Endometrial microvascular endothelial cells (primary cell): ENCODE data around the gene DUSP9. TPM values are rescaled to one million over a fixed set of nuclear protein-coding genes. Genes with fewer than 3 reads are reported as not detected.
"Not testable (repeated sequence)": the region's sequence is repeated elsewhere in the genome, so short reads cannot be mapped to it uniquely, and the experiment has no call there.

ENCODE experiments used
- in situ Hi-C: cut with HindIII; loops from 2 replicates; pipeline ENCODE4 v1.10.0; 2017; ENCODE audit warnings: low sequenced_read_pairs, low pct_unique_long_range_greater_than_20kb; ENCODE audit errors: inconsistent ontology term
- total RNA-seq: library from RNA; depleted of rRNA; stranded (reverse); fragments of >200 nt; gene quantifications from one replicate; pipeline ENCODE4 v1.2.3, GENCODE V29; 2015; ENCODE audit errors: inconsistent ontology term

DUSP9 gene
- not detected for total RNA-seq

- in situ Hi-C loops, result no loop called here
These were observed at the start of gene DUSP9 for GRCh38 chrX:153646620-153647373. DUSP9 (plus strand) TSS chrX:153647203; CDS start chrX:153647954, 751 bp downstream.

DNA sequence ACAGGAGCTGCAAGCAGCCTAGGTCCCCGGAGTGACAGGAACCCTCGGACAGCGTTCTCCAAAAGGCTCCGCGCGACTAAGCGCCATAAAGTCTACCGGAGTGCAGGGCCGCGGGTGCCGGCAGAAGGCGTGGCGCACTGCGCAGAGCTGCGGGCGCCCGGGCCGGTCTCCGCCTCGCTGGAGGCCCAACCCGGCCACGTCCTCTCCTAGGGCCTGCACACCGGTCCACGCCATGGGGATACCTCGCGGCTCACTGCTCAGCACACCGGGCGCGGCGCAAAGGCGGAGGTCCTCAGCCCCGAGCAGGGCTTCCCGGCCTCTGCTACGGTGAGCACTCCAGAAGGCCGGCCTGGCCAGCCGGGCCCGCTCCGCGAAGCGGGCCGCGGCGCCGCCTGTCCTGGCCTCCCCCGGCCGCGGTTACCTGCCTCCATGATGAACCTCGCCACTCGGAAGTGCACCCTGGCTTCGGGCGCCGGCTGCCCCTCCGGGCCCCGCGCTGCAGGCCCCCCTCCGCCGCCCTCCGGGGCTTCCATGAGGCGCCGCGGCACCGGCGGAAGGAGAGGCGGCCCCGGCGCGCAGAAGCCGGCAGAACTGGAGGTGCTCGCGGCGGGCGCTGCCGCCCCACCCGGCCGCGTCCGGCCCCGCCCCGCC, 48.3 kb upstream of the DUSP9 start, which contains the start of gene CCNQ:
Gene CCNQ, minus strand, starts transcription at position 599 of the 651 bp plus-strand sequence. Its CDS starts 66 bp downstream, at position 533.
- in situ Hi-C loops, result no loop called here

GRCh38 chrX:153599192-153600031, 47.6 kb upstream of the DUSP9 start:
- in situ Hi-C loops, result no loop called here

GRCh38 chrX:153600032-153600373, 47.0 kb upstream of the DUSP9 start:
- in situ Hi-C loops, result no loop called here

- in situ Hi-C loops, result no loop called here
These were observed 46.1 kb upstream of the DUSP9 start for GRCh38 chrX:153600921-153601320.

GRCh38 chrX:153601511-153602110, 45.4 kb upstream of the DUSP9 start:
- in situ Hi-C loops, result no loop called here

DNA sequence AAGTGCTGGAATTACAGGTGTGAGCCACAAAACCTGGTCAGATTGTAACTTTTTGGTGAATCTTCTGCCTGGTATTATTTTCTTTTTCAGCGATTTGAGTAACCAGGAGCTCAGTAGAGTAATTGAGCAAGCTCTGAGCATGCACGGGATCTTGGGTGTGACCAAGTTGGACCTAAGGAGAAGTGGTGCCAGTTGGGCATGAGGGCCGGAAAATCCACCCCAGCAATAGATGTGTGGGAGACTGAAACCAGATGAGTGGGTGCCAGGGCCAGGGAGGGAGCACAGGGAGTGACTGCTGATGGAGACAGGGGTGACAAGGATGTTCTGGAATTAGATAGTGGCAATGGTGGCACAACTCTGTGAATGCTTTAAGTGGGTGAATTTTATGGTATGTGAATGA, 44.4 kb upstream of the DUSP9 start:
- in situ Hi-C loops, result no loop called here

DNA sequence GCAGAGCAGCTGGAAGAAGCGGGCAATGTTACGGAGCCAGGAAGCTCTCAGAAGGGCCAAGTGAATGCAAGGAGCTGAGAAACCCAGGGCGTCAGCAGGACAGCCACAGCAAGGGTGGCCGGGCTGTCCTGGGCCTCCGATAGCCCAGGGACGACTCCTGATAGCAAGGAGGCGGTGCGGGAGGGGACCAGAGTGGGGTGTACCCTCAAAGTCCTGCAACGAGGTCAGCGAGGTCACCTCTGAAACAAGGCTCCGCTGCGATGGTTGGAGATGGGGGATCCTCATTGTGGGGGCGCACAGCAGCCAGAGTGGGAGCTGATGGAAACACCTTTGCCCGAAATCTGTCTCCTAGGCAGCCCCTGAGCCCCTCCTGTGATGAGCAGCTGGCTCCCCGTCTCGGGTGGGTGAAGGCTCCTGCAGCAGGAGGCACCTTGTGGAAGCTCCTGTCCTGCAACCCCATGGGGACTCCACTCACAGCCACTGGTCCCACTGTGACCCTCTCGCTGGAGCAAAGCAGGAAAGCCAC, 43.8 kb upstream of the DUSP9 start:
- in situ Hi-C loops, result no loop called here

DNA sequence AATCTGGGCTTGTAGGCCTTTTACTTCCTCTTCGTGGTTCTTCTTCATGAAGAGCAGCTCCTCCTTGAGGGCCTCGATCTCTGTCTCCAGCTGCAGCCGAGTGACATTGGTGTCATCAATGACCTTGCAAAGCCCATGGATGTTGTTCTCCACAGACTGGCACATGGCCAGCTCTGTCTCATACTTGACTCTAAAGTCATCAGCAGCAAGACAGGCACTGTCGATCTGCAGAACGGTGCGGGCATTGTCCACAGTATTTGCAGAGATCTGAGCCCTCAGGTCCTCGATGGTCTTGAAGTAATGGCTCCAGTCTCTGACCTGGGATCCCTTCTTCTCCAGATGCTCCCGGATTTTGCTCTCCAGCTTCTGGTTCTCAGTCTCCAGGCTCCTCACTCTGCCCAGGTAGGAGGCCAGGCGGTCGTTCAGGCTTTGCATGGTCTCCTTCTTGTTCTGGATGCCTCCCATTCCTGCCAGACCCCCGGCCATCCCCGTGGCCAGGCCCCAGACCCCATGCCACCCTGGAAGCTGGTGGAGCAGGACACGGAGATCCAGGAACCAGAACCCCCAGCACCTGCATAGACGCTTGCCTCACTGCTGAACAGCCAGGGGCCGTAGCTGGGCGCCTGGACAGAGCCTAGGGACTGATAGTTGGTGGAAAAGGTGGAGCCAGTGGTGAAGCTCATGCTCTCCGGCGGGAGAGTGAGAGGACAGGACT, 42.2 kb upstream of the DUSP9 start:
- in situ Hi-C loops, result not testable (repeated sequence)

GRCh38 chrX:153606503-153606902, 40.5 kb upstream of the DUSP9 start:
- in situ Hi-C loops, result no loop called here

DNA sequence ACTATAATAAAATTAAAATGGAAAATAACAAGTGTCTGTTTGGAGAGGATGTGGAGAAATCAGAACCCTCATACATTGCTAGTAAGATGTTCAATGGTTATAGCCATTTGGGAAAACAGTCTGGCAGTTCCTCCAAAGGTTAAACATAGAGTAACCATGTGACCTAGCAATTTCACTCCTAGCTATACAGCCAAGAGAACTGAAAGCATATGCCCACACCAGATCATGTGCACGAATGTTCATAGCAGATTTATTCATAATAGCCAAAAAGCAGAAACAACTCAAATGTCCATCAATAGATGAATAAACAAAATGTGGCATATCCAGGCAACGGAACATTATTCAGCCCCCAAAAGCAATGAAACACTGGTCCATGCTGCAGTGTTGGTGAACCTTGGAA, 38.6 kb upstream of the DUSP9 start:
- in situ Hi-C loops, result no loop called here

GRCh38 chrX:153608806-153609205, 38.2 kb upstream of the DUSP9 start:
- in situ Hi-C loops, result no loop called here

- in situ Hi-C loops, result no loop called here
These were observed 36.8 kb upstream of the DUSP9 start for GRCh38 chrX:153609917-153610835.

DNA sequence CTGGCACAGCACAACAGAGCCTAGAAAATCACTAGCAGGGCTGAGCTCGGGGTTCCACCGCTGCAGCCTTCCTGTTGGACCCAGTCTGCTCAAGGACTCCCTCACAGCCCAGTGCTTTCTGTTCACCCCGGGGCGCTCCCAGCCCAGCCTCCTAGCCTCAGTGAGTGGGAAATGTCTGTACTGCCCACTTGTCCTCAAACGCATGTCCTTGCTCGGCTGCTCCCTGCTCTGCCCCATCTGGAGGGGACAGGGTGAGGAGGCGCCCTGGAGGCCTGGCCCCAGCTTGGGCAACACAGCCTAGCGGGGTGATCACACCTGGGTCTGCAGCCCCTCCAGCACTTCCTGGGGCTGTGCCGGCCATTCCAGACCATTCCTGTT, 36.2 kb upstream of the DUSP9 start:
- in situ Hi-C loops, result no loop called here

DNA sequence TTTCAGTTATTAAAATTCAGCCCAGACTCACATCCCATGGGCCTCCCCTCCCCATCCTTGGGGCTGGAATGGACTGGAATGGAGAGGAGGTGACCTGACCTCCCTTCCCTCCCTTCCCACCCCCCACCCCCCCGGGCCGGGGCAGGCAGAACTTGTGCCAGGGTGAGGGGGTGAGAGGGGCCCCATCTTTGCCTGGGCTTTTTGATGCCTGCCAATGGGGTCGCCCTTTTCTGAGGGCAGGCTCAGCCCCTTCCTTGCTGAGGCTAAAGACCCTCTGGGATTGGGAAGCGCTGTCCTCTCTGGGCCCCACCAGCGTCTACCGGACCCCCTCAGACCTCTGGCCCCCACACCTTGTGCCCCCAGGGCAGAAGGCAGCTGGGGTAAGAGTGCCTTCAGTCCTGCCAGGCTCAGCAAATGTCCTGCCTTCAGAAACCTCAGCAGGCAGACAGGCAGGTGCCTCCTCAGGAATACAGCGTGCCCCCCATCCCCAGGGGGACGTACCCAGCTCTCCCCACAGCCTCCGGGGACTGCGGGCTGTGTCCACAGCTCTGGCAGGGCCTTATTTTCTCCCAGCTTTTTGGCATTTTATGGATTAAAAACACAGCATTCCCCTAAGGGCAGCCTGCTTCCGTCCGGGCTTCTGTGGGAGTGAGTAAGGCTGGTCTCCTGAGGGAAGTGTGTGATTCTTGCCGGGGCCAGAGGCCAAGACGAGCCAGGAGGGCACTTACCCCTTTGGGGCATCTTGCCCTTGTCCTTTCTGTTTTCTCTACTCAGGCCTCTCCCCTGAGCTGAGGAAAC, 35.5 kb upstream of the DUSP9 start:
- in situ Hi-C loops, result no loop called here

- in situ Hi-C loops, result no loop called here
These were observed 34.6 kb upstream of the DUSP9 start for GRCh38 chrX:153612413-153612812.

DNA sequence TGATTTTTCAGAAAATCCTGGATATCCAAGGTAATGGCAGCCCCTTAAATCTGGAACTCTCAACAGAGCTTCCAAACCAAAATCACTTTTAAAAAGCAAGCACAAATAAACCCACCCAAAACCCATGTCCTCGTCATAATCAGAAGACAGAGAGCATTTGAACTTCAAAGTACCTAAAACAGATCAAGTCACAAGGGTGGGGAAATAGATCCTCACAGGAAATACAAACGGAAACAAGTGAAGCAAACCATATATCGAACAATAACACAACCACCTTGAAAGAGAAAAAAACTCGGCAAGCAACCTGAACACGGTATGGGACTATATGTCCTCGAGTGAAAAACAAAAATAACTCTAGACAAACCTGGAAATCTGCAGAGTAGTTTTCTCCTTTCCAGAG, 32.2 kb upstream of the DUSP9 start:
- in situ Hi-C loops, result no loop called here
